Measurements from ENCODE around the gene ZBTB42.

Gene ZBTB42

GRCh38 chr14:104771374-104771773 is 29.5 kb upstream of the ZBTB42 start:
- H3K27ac ChIP-seq: no peak overlapping the region
- TF ChIP-seq ZFX (IDR thresholded peaks at IDR 0.05): no peak
- TF ChIP-seq CTCF (conservative IDR thresholded peaks at IDR 0.05): no peak

- no peak overlapping the region for H3K27ac ChIP-seq
- no peak for TF ChIP-seq ZFX (IDR thresholded peaks at IDR 0.05)
- TF ChIP-seq CTCF (conservative IDR thresholded peaks at IDR 0.05): no peak
Observed at GRCh38 chr14:104771918-104772706, 28.8 kb upstream of the ZBTB42 start.

GRCh38 chr14:104772707-104773504 is 28.0 kb upstream of the ZBTB42 start:
- 0 out of 2 replicates have a peak overlapping the region, but pooled peaks have one; percentile 48 for H3K27ac ChIP-seq
- TF ChIP-seq ZFX (IDR thresholded peaks at IDR 0.05) (no peak), CTCF (conservative IDR thresholded peaks at IDR 0.05) (no peak)

- H3K27ac ChIP-seq: peak overlapping the region; percentile 48
- TF ChIP-seq CTCF (conservative IDR thresholded peaks at IDR 0.05) (no peak), ZFX (IDR thresholded peaks at IDR 0.05) (no peak)
Observed at GRCh38 chr14:104773505-104774452, 27.1 kb upstream of the ZBTB42 start.

DNA sequence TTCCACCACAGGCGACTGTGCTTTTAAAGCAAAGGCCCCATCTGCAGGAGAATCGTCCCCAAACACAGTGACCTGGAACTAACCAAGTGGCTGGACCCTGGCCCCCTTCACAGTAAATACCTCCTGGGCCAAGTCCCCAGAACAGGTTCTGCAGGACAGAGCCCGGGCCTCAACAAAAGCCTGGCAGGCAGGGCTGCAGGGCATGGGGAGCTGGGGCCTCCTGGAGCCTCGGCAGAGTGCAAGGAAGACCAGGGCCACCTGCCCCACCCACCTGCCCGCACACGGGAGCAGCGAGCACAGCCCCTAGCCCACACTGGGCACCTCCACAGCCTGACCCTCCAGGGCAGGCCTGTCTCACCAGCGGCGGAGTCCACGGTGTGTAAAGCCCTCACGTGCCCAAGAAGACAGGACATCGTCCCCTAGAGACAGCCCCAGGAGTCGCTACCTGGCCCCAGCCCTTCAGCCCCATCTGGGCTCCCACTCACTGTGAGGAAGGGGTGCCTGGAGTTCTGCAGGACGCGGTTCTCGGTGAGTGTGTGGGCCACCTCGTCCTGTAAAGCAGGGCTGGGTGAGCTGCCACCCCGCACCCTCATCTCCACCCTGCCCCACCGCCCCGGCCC is 26.3 kb upstream of the ZBTB42 start:
- no peak for TF ChIP-seq CTCF (conservative IDR thresholded peaks at IDR 0.05)
- TF ChIP-seq ZFX (IDR thresholded peaks at IDR 0.05): no peak

GRCh38 chr14:104775073-104775489 is 25.8 kb upstream of the ZBTB42 start:
- TF ChIP-seq CTCF (conservative IDR thresholded peaks at IDR 0.05) (no peak), ZFX (IDR thresholded peaks at IDR 0.05) (no peak)
- peak overlapping the region; percentile 48 for H3K27ac ChIP-seq

More for the DNA sequence above, 26.3 kb upstream of the ZBTB42 start:
- H3K27ac ChIP-seq: peak overlapping the region; percentile 48
